Liver (tissue), 3 donors: ENCODE data around the gene ZNF79.

Experiments
- EGR1 ChIP-seq, 2 donors: IDR thresholded peaks; 2 replicates each; pipeline ENCODE4 v1.6.1; 2016 to 2018; ENCODE audit warnings: antibody characterized with exemption in 2 of 2, low read depth in 2 of 2
- FOXA1 ChIP-seq: IDR thresholded peaks from 2 replicates; pipeline ENCODE4 v1.6.1; 2016; ENCODE audit warnings: antibody characterized with exemption
- JUND ChIP-seq, 2 donors: IDR thresholded peaks; 2 replicates each; pipeline ENCODE4 v1.6.1; 2016; ENCODE audit warnings: antibody characterized with exemption in 2 of 2
- RAD21 ChIP-seq, 2 donors: IDR thresholded peaks; 2 replicates each; pipeline ENCODE4 v1.6.1; 2016; ENCODE audit warnings: antibody characterized with exemption in 2 of 2, mild to moderate bottlenecking in 2 of 2
- SP1 ChIP-seq: IDR thresholded peaks from 2 replicates; pipeline ENCODE4 v1.6.1; 2018; ENCODE audit warnings: antibody characterized with exemption, mild to moderate bottlenecking
- TAF1 ChIP-seq: conservative IDR thresholded peaks from 2 replicates; pipeline ENCODE4 v1.6.1; 2016; ENCODE audit warnings: antibody characterized with exemption, mild to moderate bottlenecking
- YY1 ChIP-seq: IDR thresholded peaks from 2 replicates; pipeline ENCODE4 v1.6.1; 2016; ENCODE audit warnings: antibody characterized with exemption, mild to moderate bottlenecking
- TF ChIP-seq, protein P1 (sequence below): fragments of 150-350 bp; IDR thresholded peaks from 2 replicates; pipeline ENCODE4 v1.5.1; 2017; ENCODE audit warnings: improper control_type of control experiment, low read depth, low read length; ENCODE audit not compliant: missing input control
- TF ChIP-seq, protein P2 (sequence below): IDR thresholded peaks from 2 replicates; pipeline ENCODE4 v1.6.1; 2016; ENCODE audit warnings: antibody characterized with exemption
- TF ChIP-seq, protein P3 (sequence below): IDR thresholded peaks from 2 replicates; pipeline ENCODE4 v1.6.1; 2016; ENCODE audit warnings: antibody characterized with exemption
- TF ChIP-seq, protein P4 (sequence below): IDR thresholded peaks from 2 replicates; pipeline ENCODE4 v1.6.1; 2016; ENCODE audit warnings: antibody characterized with exemption
- TF ChIP-seq, protein P5 (sequence below): IDR thresholded peaks from 2 replicates; pipeline ENCODE4 v1.6.1; 2016; ENCODE audit warnings: antibody characterized with exemption, mild to moderate bottlenecking
- donor health status: healthy.
- donor health status: healthy.

DNA sequence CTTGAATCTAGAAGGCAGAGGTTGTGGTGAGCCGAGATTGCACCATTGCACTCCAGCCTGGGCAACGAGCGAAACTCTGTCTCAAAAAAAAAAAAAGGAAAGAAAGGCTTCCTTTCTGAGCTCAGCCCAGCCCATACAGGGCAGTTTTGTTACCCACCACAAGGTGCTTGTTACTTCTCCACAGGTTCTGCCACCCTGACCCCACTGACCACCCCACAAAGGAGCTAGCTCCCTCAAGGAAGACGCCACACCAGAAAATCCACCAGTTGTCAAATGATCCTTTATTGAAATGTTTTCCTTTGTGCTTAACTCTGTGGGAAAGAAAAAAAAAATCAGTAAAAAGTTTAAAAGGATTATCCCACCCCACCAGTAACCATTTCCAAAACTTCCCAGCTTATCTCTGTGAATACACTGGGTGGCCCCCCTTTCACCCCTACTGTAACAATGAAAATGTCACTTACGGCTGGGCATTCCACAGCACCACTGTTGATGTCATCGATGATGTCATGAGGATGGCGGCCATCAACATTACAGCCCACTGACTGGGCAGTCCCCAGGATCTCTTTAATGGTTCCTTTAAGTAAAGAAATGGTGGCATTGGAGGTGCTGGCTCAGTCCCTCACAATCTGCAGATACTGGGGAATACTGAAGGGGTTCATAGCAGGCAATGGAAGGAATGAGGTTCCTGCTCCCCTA is 23.4 kb downstream of the ZNF79 start:
- TF ChIP-seq, protein P1, sequence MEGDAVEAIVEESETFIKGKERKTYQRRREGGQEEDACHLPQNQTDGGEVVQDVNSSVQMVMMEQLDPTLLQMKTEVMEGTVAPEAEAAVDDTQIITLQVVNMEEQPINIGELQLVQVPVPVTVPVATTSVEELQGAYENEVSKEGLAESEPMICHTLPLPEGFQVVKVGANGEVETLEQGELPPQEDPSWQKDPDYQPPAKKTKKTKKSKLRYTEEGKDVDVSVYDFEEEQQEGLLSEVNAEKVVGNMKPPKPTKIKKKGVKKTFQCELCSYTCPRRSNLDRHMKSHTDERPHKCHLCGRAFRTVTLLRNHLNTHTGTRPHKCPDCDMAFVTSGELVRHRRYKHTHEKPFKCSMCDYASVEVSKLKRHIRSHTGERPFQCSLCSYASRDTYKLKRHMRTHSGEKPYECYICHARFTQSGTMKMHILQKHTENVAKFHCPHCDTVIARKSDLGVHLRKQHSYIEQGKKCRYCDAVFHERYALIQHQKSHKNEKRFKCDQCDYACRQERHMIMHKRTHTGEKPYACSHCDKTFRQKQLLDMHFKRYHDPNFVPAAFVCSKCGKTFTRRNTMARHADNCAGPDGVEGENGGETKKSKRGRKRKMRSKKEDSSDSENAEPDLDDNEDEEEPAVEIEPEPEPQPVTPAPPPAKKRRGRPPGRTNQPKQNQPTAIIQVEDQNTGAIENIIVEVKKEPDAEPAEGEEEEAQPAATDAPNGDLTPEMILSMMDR = no peak
- TF ChIP-seq EGR1 (IDR thresholded peaks at IDR 0.05; ENCODE audit: low read depth in 2 of 2) = no peak
- no peak for TF ChIP-seq JUND (IDR thresholded peaks at IDR 0.05)
- TF ChIP-seq, protein P2, sequence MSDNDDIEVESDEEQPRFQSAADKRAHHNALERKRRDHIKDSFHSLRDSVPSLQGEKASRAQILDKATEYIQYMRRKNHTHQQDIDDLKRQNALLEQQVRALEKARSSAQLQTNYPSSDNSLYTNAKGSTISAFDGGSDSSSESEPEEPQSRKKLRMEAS = no peak
- no peak for TF ChIP-seq RAD21 (IDR thresholded peaks at IDR 0.05)
- no peak for TF ChIP-seq SP1
- TF ChIP-seq, protein P3, sequence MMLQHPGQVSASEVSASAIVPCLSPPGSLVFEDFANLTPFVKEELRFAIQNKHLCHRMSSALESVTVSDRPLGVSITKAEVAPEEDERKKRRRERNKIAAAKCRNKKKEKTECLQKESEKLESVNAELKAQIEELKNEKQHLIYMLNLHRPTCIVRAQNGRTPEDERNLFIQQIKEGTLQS = no peak
- TF ChIP-seq TAF1 = no peak
- no peak for TF ChIP-seq YY1
- TF ChIP-seq, protein P4, sequence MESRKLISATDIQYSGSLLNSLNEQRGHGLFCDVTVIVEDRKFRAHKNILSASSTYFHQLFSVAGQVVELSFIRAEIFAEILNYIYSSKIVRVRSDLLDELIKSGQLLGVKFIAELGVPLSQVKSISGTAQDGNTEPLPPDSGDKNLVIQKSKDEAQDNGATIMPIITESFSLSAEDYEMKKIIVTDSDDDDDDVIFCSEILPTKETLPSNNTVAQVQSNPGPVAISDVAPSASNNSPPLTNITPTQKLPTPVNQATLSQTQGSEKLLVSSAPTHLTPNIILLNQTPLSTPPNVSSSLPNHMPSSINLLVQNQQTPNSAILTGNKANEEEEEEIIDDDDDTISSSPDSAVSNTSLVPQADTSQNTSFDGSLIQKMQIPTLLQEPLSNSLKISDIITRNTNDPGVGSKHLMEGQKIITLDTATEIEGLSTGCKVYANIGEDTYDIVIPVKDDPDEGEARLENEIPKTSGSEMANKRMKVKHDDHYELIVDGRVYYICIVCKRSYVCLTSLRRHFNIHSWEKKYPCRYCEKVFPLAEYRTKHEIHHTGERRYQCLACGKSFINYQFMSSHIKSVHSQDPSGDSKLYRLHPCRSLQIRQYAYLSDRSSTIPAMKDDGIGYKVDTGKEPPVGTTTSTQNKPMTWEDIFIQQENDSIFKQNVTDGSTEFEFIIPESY = no peak
- TF ChIP-seq, protein P5, sequence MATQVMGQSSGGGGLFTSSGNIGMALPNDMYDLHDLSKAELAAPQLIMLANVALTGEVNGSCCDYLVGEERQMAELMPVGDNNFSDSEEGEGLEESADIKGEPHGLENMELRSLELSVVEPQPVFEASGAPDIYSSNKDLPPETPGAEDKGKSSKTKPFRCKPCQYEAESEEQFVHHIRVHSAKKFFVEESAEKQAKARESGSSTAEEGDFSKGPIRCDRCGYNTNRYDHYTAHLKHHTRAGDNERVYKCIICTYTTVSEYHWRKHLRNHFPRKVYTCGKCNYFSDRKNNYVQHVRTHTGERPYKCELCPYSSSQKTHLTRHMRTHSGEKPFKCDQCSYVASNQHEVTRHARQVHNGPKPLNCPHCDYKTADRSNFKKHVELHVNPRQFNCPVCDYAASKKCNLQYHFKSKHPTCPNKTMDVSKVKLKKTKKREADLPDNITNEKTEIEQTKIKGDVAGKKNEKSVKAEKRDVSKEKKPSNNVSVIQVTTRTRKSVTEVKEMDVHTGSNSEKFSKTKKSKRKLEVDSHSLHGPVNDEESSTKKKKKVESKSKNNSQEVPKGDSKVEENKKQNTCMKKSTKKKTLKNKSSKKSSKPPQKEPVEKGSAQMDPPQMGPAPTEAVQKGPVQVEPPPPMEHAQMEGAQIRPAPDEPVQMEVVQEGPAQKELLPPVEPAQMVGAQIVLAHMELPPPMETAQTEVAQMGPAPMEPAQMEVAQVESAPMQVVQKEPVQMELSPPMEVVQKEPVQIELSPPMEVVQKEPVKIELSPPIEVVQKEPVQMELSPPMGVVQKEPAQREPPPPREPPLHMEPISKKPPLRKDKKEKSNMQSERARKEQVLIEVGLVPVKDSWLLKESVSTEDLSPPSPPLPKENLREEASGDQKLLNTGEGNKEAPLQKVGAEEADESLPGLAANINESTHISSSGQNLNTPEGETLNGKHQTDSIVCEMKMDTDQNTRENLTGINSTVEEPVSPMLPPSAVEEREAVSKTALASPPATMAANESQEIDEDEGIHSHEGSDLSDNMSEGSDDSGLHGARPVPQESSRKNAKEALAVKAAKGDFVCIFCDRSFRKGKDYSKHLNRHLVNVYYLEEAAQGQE = no peak
- no peak for TF ChIP-seq FOXA1
